Measurements from ENCODE around the gene BUD31. TPM values are rescaled to one million over a fixed set of nuclear protein-coding genes. Genes with fewer than 3 reads are reported as not detected.
A peak's percentile ranks its signal among the peaks of the same experiment; 100 is the strongest.
"Not testable (repeated sequence)": the region's sequence is repeated elsewhere in the genome, so short reads cannot be mapped to it uniquely, and the experiment has no call there.

BUD31 gene
- total RNA-seq, 1 experiment from 2014 or later: 154 TPM

- no peaks in the 10 kb centered on the region for H3K9me3 ChIP-seq (ENCODE audit: control insufficient read depth in 1 of 2, insufficient read depth in 1 of 2, low read depth in 1 of 2, low read length in 2 of 2)
- no peak overlapping the region for H3K27ac ChIP-seq (ENCODE audit: low read depth, low read length)
- no peak overlapping the region for H3K9ac ChIP-seq (ENCODE audit: low read length)
- ChIA-PET CTCF (no interaction called here), RAD21 (ENCODE audit: low non-redundant PET in 1 of 2, low total read pairs in 2 of 2, uncharacterized antibody in 2 of 2, unreplicated experiment in 2 of 2) (no interaction called here), POLR2A (no interaction called here)
- no peaks in the 10 kb centered on the region for H3K27me3 ChIP-seq (ENCODE audit: insufficient read depth, low read length)
- TF ChIP-seq ELF1 (IDR thresholded peaks at IDR 0.05; ENCODE audit: borderline replicate concordance, low read depth) (no peak), ZFX (IDR thresholded peaks at IDR 0.05) (no peak), SIN3A (IDR thresholded peaks at IDR 0.05; ENCODE audit: low read depth) (no peak), FOSL1 (IDR thresholded peaks at IDR 0.05; ENCODE audit: low read depth) (no peak), ZBTB33 (IDR thresholded peaks at IDR 0.05; ENCODE audit: extremely low read depth, insufficient replicate concordance, low read length) (no peak), TCF7L2 (IDR thresholded peaks at IDR 0.05; ENCODE audit: borderline replicate concordance, extremely low read depth, insufficient read depth, insufficient read length) (no peak), REST (IDR thresholded peaks at IDR 0.05; ENCODE audit: low read depth) (no peak), POLR2AphosphoS5 (IDR thresholded peaks at IDR 0.05; ENCODE audit: low read depth, low read length) (no peak)
- peaks cover 5 to 25% of the 10 kb centered on the region in 2 experiments; a peak in 2 of 4 replicates for H3K36me3 ChIP-seq (ENCODE audit: control insufficient read depth in 1 of 2, insufficient read depth in 2 of 2, low read length in 2 of 2)
- peak overlapping the region; percentile 0; the same call in 1 of the 2 replicates for H3K4me2 ChIP-seq (ENCODE audit: low read length)
- BruUV-seq (replicated peaks): no TSS peak
- H3K4me3 ChIP-seq (replicated peaks in 1 of 2; ENCODE audit: low read depth in 1 of 2, low read length in 2 of 2): no peak overlapping the region
- H3K9me2 ChIP-seq (ENCODE audit: insufficient read depth): no peaks in the 10 kb centered on the region
- H4K20me1 ChIP-seq (ENCODE audit: insufficient read depth): no peaks in the 10 kb centered on the region
- intact Hi-C loops (cut with micrococcal nuclease): no loop called here
- H2AFZ ChIP-seq (ENCODE audit: low read depth, low read length, poor library complexity, severe bottlenecking): no peak overlapping the region
- DNase-seq (ENCODE audit: low read depth, low spot score) (no peak), ATAC-seq (no peak)
- H3K4me1 ChIP-seq (ENCODE audit: control insufficient read depth in 1 of 2, insufficient read depth in 2 of 2, low read length in 2 of 2): peaks cover 16 to 38% of the 10 kb centered on the region in 2 experiments; a peak in 3 of 4 replicates
- peaks cover 88% of the 10 kb centered on the region for H3K79me2 ChIP-seq (ENCODE audit: insufficient read depth, low read length)
Measured at GRCh38 chr7:99379043-99379577, 29.7 kb upstream of the BUD31 start.

- H3K4me3 ChIP-seq (replicated peaks in 1 of 2; ENCODE audit: low read depth in 1 of 2, low read length in 2 of 2); H3K9me3 ChIP-seq (ENCODE audit: control insufficient read depth in 1 of 2, insufficient read depth in 1 of 2, low read depth in 1 of 2, low read length in 2 of 2); CTCF ChIA-PET; H3K27me3 ChIP-seq (ENCODE audit: insufficient read depth, low read length); H4K20me1 ChIP-seq (ENCODE audit: insufficient read depth); RAD21 ChIA-PET (ENCODE audit: low non-redundant PET in 1 of 2, low total read pairs in 2 of 2, uncharacterized antibody in 2 of 2, unreplicated experiment in 2 of 2); H2AFZ ChIP-seq (ENCODE audit: low read depth, low read length, poor library complexity, severe bottlenecking); intact Hi-C loops (cut with micrococcal nuclease); H3K9me2 ChIP-seq (ENCODE audit: insufficient read depth); ATAC-seq; POLR2A ChIA-PET; DNase-seq (ENCODE audit: low read depth, low spot score); H3K9ac ChIP-seq (ENCODE audit: low read length); BruUV-seq (replicated peaks): not testable (repeated sequence)
- H3K79me2 ChIP-seq (ENCODE audit: insufficient read depth, low read length): peaks cover 89% of the 10 kb centered on the region
- H3K4me1 ChIP-seq (ENCODE audit: control insufficient read depth in 1 of 2, insufficient read depth in 2 of 2, low read length in 2 of 2): peaks cover 16 to 36% of the 10 kb centered on the region in 2 experiments; a peak in 3 of 4 replicates
- H3K36me3 ChIP-seq (ENCODE audit: control insufficient read depth in 1 of 2, insufficient read depth in 2 of 2, low read length in 2 of 2): peaks cover 5 to 25% of the 10 kb centered on the region in 2 experiments; a peak in 2 of 4 replicates
- peak overlapping the region; percentile 0; the same call in 1 of the 2 replicates for H3K4me2 ChIP-seq (ENCODE audit: low read length)
- H3K27ac ChIP-seq (ENCODE audit: low read depth, low read length): peak overlapping the region; percentile 10; the same call in 1 of the 2 replicates
Measured at GRCh38 chr7:99379693-99380031, 29.1 kb upstream of the BUD31 start.

All from HCT116 (cell line).